Colonic mucosa (tissue), 4 donors: ENCODE data around the gene TPD52L2. TPM values are rescaled to one million over a fixed set of nuclear protein-coding genes. Genes with fewer than 3 reads are reported as not detected.
A peak's percentile ranks its signal among the peaks of the same experiment; 100 is the strongest.

Experiments used
- DNase-seq: peaks from one replicate; pipeline ENCODE4 v3.0.0-alpha.2; 2020
- H3K27ac ChIP-seq: fragments of 200-600 bp; one replicate; pipeline ENCODE4 v1.8.0; 2021
- H3K27me3 ChIP-seq: fragments of 200-600 bp; one replicate; pipeline ENCODE4 v1.8.0; 2021
- H3K36me3 ChIP-seq: fragments of 200-600 bp; one replicate; pipeline ENCODE4 v1.8.0; 2021
- H3K4me1 ChIP-seq: fragments of 200-600 bp; one replicate; pipeline ENCODE4 v1.8.0; 2021; ENCODE audit warnings: mild to moderate bottlenecking
- H3K4me3 ChIP-seq: fragments of 200-600 bp; one replicate; pipeline ENCODE4 v1.8.0; 2021
- H3K9ac ChIP-seq, 2 donors: one replicate each; pipeline ENCODE4 v1.7.0; 2013; ENCODE audit warnings: control low read depth in 2 of 2, low read depth in 2 of 2, low read length in 2 of 2
- H3K9me3 ChIP-seq: fragments of 200-600 bp; one replicate; pipeline ENCODE4 v1.8.0; 2021
- intact Hi-C: fragments of 100-400 bp; cut with DNase I; formaldehyde crosslinking; loops from one replicate; pipeline ENCODE4 v1.14.1; 2022
- total RNA-seq, 2 donors: library from RNA; stranded (reverse); fragmentation: NEBNext Ultra II Directional in 1 of 2; extraction: Animal tissue kit (Norgen Biotek cat#: 25700) in 1 of 2; gene quantifications; one replicate each; pipeline ENCODE4 v1.2.1, GENCODE V29; 2021
- TF ChIP-seq, protein P1 (sequence below): fragments of 200-600 bp; IDR thresholded peaks from one replicate; pipeline ENCODE4 v1.8.0; 2022; ENCODE audit warnings: antibody characterized with exemption, mild to moderate bottlenecking
- donor health status: healthy.
- donor health status: DM: no; HTN: no; CAD: no.
- donor health status: DM: no; HTN: no; CAD: no.

TPD52L2 gene
- total RNA-seq, 2 donors from 2014 or later = 54.0 to 66.1 TPM

DNA sequence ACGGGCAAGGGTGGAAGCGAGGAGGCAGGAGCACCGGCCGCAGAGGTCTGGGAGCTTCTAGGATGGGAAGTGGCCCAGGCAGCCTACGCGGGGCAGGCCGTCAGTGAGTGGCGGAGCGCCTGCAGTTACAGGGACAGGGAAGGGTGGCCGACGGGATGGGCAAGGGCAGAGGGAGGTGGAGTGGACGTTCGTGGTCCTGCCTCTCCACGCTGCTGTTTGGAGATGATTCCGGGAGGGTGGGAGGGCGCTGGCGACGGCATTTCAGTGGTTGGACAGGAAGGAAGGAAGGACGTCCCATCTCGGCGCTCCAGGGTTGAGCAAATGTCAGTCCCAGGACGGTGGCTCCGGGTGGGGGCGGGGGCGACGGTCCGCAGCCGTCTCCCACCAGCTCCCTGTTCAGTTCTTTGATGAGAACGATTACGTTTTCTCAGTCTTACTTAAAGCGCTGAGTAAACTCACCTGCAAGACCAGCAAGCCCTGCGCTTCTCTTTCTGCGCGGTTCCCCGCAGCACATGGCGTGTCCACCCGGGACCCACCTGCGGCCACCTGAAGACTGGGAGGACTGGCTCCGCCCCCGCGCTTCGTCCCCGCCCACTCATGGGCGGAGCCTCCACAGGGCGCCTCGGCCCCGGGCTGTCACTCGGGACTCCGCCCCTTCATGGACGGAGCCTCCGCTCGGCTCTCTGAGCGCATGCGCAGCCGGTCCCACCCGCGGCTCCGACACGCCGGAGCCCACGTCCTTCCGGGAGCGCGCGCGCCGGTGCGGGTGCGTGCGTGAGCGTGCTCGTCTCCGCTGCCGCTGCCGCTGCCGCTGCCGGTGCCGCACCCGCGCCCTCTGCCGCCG is 29.5 kb downstream of the TPD52L2 start, which contains the start of gene DNAJC5:
Gene DNAJC5, plus strand, starts transcription at position 769 of the 844 bp plus-strand sequence. CDS start 33,220 bp downstream, outside the sequence.
- TF ChIP-seq, protein P1, sequence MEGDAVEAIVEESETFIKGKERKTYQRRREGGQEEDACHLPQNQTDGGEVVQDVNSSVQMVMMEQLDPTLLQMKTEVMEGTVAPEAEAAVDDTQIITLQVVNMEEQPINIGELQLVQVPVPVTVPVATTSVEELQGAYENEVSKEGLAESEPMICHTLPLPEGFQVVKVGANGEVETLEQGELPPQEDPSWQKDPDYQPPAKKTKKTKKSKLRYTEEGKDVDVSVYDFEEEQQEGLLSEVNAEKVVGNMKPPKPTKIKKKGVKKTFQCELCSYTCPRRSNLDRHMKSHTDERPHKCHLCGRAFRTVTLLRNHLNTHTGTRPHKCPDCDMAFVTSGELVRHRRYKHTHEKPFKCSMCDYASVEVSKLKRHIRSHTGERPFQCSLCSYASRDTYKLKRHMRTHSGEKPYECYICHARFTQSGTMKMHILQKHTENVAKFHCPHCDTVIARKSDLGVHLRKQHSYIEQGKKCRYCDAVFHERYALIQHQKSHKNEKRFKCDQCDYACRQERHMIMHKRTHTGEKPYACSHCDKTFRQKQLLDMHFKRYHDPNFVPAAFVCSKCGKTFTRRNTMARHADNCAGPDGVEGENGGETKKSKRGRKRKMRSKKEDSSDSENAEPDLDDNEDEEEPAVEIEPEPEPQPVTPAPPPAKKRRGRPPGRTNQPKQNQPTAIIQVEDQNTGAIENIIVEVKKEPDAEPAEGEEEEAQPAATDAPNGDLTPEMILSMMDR = no peak
- H3K9me3 ChIP-seq = no peaks in the 10 kb centered on the region
- H3K27me3 ChIP-seq = no peaks in the 10 kb centered on the region
- DNase-seq = peak; percentile 96
- peak within 1 kb of the TSS; percentile 67 to 82 for H3K9ac ChIP-seq
- H3K27ac ChIP-seq = peak within 1 kb of the TSS; percentile 91
- H3K4me1 ChIP-seq = peaks cover 9% of the 10 kb centered on the region
- H3K4me3 ChIP-seq = peak within 1 kb of the TSS; percentile 56
- H3K36me3 ChIP-seq = peaks cover 7% of the 10 kb centered on the region
- intact Hi-C loops = no loop called here

- peak overlapping the region; percentile 64 to 82 for H3K9ac ChIP-seq
- H3K27ac ChIP-seq = peak overlapping the region; percentile 91
- no peaks in the 10 kb centered on the region for H3K27me3 ChIP-seq
- H3K4me3 ChIP-seq = peak overlapping the region; percentile 56
- no peaks in the 10 kb centered on the region for H3K9me3 ChIP-seq
- H3K4me1 ChIP-seq = peaks cover 9% of the 10 kb centered on the region
- intact Hi-C loops = no loop called here
- DNase-seq = no peak
- peaks cover 4% of the 10 kb centered on the region for H3K36me3 ChIP-seq
- TF ChIP-seq, protein P1 = no peak
Measured at GRCh38 chr20:63895202-63895951, 30.3 kb downstream of the TPD52L2 start.

DNA sequence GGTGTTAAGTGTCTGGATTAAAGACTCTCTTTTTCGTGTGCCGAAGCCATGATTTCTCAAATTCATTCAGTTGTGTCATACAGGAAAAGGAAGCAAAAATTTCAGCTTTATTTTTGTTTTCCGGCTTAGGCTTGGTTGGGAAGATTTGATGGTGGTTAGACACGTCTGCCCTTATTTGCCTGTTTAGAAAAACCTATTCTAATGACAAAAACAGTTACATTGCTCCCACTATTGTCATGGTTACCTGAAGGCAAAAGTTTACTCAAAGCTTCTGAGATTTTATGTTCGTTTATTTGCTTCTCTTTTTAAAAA is 30.8 kb downstream of the TPD52L2 start:
- Histone ChIP-seq H3K27me3 (no peaks in the 10 kb centered on the region), H3K9ac (peak overlapping the region; percentile 70 to 82), H3K36me3 (no peaks in the 10 kb centered on the region), H3K4me3 (peak overlapping the region; percentile 56), H3K27ac (peak overlapping the region; percentile 91), H3K4me1 (peaks cover 9% of the 10 kb centered on the region), H3K9me3 (no peaks in the 10 kb centered on the region)
- intact Hi-C loops = no loop called here
- no peak for DNase-seq
- TF ChIP-seq, protein P1 = no peak

DNA sequence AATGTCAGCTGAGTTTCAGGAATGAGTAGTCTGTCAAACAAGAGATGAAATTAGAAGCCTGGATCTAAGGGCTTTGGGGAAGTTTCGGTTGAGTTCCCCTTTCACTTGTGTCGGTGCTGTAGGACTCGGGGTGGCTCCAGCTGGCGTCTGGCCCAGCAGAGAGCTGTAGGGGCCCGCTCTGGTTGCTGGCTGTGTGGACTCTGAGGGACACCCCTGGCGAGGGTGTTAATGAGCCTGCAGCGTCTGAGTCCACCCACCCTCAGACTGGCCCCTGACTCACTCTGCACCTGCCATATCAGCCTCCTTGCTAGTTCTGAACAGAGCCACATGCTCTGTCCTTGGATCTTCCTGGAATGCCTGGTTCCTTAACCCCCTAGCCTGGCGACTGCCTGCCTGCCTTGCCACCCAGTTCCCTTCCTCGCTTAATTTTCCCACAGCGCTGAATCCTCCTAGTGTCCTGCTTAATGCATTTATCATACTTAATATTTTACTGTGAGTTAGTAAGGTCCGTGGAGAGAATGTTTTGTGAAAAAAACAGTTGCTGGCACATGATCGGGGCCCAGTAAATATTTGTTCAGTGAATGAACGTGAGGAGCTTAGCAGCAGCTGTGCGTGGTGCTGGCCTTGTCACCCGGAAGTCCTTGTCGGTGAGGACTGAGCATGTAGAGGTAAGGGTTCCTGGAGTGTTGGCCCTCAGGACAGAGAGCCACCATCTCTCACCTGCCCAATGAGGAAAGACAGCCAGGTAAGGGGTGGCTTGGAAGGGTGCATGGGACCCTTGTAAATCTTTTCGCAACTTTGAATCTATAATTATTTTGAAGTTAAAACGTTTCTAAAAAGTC is 31.4 kb downstream of the TPD52L2 start:
- TF ChIP-seq, protein P1 = no peak
- DNase-seq = peak; percentile 74
- intact Hi-C loops = no loop called here
- Histone ChIP-seq H3K36me3 (no peaks in the 10 kb centered on the region), H3K4me1 (peaks cover 9% of the 10 kb centered on the region), H3K4me3 (peak overlapping the region; percentile 56), H3K27me3 (no peaks in the 10 kb centered on the region), H3K27ac (peak overlapping the region; percentile 91), H3K9ac (peak overlapping the region; percentile 70 to 82), H3K9me3 (no peaks in the 10 kb centered on the region)

DNA sequence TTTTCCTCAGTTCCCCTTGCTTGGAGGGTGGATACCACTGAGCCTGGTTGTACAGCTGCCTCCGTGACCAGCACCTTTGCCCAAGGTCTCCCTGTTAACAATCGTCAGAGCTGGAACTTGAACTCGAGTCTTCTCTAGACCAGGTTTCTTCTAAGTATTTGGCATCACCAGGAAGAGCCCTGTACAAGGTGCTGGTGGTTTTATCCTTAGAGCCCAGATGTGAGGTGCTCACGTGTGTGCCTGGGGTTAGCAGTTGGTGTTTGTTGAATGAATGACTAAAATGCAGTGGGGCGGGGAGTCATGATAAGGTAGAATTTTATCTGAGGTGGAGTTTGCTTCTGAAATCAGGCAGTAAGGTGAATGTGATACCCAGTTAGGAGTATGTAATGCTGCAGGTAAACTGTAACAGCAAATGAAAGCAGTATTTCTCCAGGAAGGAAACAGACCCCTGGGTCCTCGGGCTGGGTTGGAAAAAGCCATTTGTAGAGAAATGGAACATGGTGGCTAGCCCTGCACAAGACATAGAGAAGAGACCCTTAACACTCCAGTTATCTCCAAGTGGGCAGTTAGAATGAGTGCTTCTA is 33.0 kb downstream of the TPD52L2 start:
- DNase-seq = no peak
- Histone ChIP-seq H3K9me3 (no peaks in the 10 kb centered on the region), H3K36me3 (no peaks in the 10 kb centered on the region), H3K9ac (no peak overlapping the region), H3K4me1 (peaks cover 9% of the 10 kb centered on the region), H3K4me3 (no peak overlapping the region), H3K27me3 (no peaks in the 10 kb centered on the region), H3K27ac (no peak overlapping the region)
- intact Hi-C loops = no loop called here
- TF ChIP-seq, protein P1 = no peak
